ENCODE results near the gene SHANK1. TPM values are rescaled to one million over a fixed set of nuclear protein-coding genes. Genes with fewer than 3 reads are reported as not detected.

The SHANK1 gene
- total and polyA plus RNA-seq, 4 donors = 0.06 to 0.28 (median 0.17) TPM; not detected in 1

DNA sequence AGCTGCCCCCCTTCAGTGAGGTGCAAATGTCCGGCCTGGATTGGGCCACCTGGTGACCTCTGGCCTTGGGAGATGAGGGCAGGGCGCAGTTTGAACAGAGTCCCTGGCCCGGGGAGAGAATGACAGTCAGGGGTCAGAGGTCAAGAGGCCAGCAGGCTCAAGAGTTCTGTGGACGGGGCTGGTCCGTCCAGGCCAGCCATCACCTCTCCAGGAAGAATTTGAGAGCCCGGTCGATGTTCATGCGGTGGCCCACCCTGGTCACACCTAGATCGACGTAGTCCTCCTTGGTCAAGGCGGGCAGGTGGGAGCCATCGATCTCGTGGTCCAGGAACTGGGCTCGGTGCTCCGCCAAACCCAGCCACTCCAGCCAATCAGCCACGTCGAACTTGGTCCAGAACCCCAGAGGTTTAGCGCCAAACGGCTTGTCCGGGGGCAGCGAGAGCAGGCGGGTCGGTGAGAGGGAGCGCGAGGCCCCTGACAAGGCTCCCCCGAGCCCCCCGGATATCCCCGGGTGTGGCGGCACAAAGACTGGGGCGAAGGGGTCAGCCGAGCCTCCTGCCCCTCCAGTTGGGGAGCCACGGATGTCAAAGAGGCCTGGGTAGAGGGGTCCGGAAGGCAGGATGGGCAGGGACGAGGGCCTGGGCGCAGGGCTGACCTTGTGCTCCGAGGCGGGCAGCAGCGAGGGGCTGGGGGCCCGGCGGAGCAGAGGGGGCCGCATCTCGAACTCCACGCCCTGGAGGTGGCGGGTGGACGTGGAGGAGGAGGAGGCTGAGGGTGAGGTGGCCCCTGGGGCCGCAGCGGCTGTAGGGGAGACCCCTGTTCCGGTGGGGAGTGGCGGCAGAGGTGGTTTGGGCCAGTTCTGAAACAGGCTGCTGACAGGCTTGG lies 57.6 kb downstream of the SHANK1 start:
- no peak overlapping the region for H3K27ac ChIP-seq (ENCODE audit: low read depth in 1 of 2, low read length in 2 of 2)
- no peak for TF ChIP-seq EGR1 (IDR thresholded peaks at IDR 0.05; ENCODE audit: low read depth in 2 of 2)
- no peak overlapping the region for H3K9ac ChIP-seq (ENCODE audit: low read depth in 1 of 2, low read length in 2 of 2)
- H3K36me3 ChIP-seq (ENCODE audit: control insufficient read depth in 4 of 4, insufficient read depth in 3 of 4, low read depth in 1 of 4, low read length in 3 of 4) = no peaks in the 10 kb centered on the region
- H3K4me3 ChIP-seq (ENCODE audit: low read depth in 1 of 3, low read length in 3 of 3) = no peak overlapping the region
- H3K9me3 ChIP-seq (ENCODE audit: control insufficient read depth in 4 of 4, low read length in 3 of 4) = peaks cover 0 to 7% (median 2%) of the 10 kb centered on the region in 4 donors
- DNase-seq (ENCODE audit: low spot score) = no peak
- H3K4me1 ChIP-seq (ENCODE audit: control insufficient read depth in 4 of 4, insufficient read depth in 4 of 4, low read length in 3 of 4) = peaks cover 0 to 12% (median 6%) of the 10 kb centered on the region in 4 donors
- peaks cover 0 to 11% (median 4%) of the 10 kb centered on the region in 4 donors for H3K27me3 ChIP-seq (ENCODE audit: control insufficient read depth in 4 of 4, insufficient read depth in 4 of 4, low read length in 3 of 4)
- 56% methylated on average over 49 of the region's 49 CpGs for WGBS

DNA sequence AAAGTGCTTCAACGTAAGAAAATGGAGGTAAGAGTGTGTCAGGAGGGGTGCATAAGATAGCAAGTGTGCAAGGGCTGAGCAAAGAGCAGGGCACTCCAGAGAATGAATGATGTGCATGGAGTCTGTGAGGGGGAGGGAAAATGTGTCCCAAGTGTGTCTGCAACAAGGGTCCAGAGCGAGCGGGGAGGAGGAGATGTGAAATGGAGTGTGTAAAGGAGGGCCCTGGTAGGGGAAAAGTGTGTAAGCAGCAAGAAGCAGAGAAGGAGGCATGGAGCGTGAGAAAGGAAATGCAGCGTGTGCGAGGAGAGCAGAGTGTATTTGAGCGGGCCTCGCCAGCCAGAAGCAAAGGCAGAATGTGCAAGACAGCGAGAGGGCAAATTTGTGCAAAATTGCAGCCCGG lies 58.6 kb downstream of the SHANK1 start:
- 84% methylated on average over 10 of the region's 10 CpGs for WGBS
- Histone ChIP-seq H3K27me3 (ENCODE audit: control insufficient read depth in 4 of 4, insufficient read depth in 4 of 4, low read length in 3 of 4) (peaks cover 0 to 11% (median 0%) of the 10 kb centered on the region in 4 donors), H3K9me3 (ENCODE audit: control insufficient read depth in 4 of 4, low read length in 3 of 4) (peaks cover 0 to 7% (median 3%) of the 10 kb centered on the region in 4 donors), H3K27ac (ENCODE audit: low read depth in 1 of 2, low read length in 2 of 2) (no peak overlapping the region), H3K9ac (ENCODE audit: low read depth in 1 of 2, low read length in 2 of 2) (no peak overlapping the region), H3K4me1 (ENCODE audit: control insufficient read depth in 4 of 4, insufficient read depth in 4 of 4, low read length in 3 of 4) (peaks cover 0 to 12% (median 5%) of the 10 kb centered on the region in 4 donors), H3K36me3 (ENCODE audit: control insufficient read depth in 4 of 4, insufficient read depth in 3 of 4, low read depth in 1 of 4, low read length in 3 of 4) (no peaks in the 10 kb centered on the region), H3K4me3 (ENCODE audit: low read depth in 1 of 3, low read length in 3 of 3) (no peak overlapping the region)
- TF ChIP-seq GABPA (IDR thresholded peaks at IDR 0.05 in 1 of 2, conservative IDR thresholded peaks at IDR 0.05 in 1 of 2) = no peak
- no peak for TF ChIP-seq RAD21 (IDR thresholded peaks at IDR 0.05)
- TF ChIP-seq YY1 (IDR thresholded peaks at IDR 0.05) = no peak
- TF ChIP-seq RXRA (IDR thresholded peaks at IDR 0.05) = no peak
- TF ChIP-seq HNF4G (IDR thresholded peaks at IDR 0.05) = no peak
- TF ChIP-seq TAF1 (conservative IDR thresholded peaks at IDR 0.05) = no peak
- no peak for TF ChIP-seq SP1 (IDR thresholded peaks at IDR 0.05)
- no peak for TF ChIP-seq HNF4A (conservative IDR thresholded peaks at IDR 0.05)
- TF ChIP-seq, protein P1, sequence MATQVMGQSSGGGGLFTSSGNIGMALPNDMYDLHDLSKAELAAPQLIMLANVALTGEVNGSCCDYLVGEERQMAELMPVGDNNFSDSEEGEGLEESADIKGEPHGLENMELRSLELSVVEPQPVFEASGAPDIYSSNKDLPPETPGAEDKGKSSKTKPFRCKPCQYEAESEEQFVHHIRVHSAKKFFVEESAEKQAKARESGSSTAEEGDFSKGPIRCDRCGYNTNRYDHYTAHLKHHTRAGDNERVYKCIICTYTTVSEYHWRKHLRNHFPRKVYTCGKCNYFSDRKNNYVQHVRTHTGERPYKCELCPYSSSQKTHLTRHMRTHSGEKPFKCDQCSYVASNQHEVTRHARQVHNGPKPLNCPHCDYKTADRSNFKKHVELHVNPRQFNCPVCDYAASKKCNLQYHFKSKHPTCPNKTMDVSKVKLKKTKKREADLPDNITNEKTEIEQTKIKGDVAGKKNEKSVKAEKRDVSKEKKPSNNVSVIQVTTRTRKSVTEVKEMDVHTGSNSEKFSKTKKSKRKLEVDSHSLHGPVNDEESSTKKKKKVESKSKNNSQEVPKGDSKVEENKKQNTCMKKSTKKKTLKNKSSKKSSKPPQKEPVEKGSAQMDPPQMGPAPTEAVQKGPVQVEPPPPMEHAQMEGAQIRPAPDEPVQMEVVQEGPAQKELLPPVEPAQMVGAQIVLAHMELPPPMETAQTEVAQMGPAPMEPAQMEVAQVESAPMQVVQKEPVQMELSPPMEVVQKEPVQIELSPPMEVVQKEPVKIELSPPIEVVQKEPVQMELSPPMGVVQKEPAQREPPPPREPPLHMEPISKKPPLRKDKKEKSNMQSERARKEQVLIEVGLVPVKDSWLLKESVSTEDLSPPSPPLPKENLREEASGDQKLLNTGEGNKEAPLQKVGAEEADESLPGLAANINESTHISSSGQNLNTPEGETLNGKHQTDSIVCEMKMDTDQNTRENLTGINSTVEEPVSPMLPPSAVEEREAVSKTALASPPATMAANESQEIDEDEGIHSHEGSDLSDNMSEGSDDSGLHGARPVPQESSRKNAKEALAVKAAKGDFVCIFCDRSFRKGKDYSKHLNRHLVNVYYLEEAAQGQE (IDR thresholded peaks at IDR 0.05) = no peak
- TF ChIP-seq, protein P2, sequence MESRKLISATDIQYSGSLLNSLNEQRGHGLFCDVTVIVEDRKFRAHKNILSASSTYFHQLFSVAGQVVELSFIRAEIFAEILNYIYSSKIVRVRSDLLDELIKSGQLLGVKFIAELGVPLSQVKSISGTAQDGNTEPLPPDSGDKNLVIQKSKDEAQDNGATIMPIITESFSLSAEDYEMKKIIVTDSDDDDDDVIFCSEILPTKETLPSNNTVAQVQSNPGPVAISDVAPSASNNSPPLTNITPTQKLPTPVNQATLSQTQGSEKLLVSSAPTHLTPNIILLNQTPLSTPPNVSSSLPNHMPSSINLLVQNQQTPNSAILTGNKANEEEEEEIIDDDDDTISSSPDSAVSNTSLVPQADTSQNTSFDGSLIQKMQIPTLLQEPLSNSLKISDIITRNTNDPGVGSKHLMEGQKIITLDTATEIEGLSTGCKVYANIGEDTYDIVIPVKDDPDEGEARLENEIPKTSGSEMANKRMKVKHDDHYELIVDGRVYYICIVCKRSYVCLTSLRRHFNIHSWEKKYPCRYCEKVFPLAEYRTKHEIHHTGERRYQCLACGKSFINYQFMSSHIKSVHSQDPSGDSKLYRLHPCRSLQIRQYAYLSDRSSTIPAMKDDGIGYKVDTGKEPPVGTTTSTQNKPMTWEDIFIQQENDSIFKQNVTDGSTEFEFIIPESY (IDR thresholded peaks at IDR 0.05) = no peak
- TF ChIP-seq, protein P3, sequence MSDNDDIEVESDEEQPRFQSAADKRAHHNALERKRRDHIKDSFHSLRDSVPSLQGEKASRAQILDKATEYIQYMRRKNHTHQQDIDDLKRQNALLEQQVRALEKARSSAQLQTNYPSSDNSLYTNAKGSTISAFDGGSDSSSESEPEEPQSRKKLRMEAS (IDR thresholded peaks at IDR 0.05) = no peak
- DNase-seq (ENCODE audit: low spot score) = no peak

All from liver (tissue), 9 donors.